SH-SY5Y (cell line): ENCODE measurements around the gene DIDO1.

Experiments used
- GATA2 ChIP-seq: IDR thresholded peaks from 2 replicates; pipeline ENCODE4 v1.6.1; 2011; ENCODE audit warnings: mild to moderate bottlenecking, low read depth, low read length
- GATA3 ChIP-seq: IDR thresholded peaks from 2 replicates; pipeline ENCODE4 v1.6.1; 2011; ENCODE audit warnings: low read depth, mild to moderate bottlenecking, low read length, moderate library complexity

GRCh38 chr20:62836967-62837490, 89.3 kb downstream of the DIDO1 start:
- TF ChIP-seq GATA2 (no peak), GATA3 (no peak)
